H1 (cell line): ENCODE measurements around the gene TRIM71. TPM values are rescaled to one million over a fixed set of nuclear protein-coding genes. Genes with fewer than 3 reads are reported as not detected.

Source experiments
- BACH1 ChIP-seq: IDR thresholded peaks from 2 replicates; pipeline ENCODE4 v1.6.1; 2012; ENCODE audit warnings: low read length, improper control_type of control experiment
- BRCA1 ChIP-seq: IDR thresholded peaks from 2 replicates; pipeline ENCODE4 v1.6.1; 2012; ENCODE audit warnings: low read depth, low read length, improper control_type of control experiment
- CBX8 ChIP-seq: fragments of 300-800, 300-1000 bp; sonication (generic); IDR thresholded peaks from 2 replicates; pipeline ENCODE4 v1.7.1; 2016; ENCODE audit warnings: low read depth, low read length, borderline replicate concordance
- CTBP2 ChIP-seq: IDR thresholded peaks from 2 replicates; pipeline ENCODE4 v1.7.0; 2011; ENCODE audit warnings: borderline replicate concordance, mild to moderate bottlenecking, moderate library complexity, mixed read lengths, low read length; ENCODE audit not compliant: insufficient read depth, insufficient read length
- JUN ChIP-seq: IDR thresholded peaks from 2 replicates; pipeline ENCODE4 v1.6.1; 2011; ENCODE audit warnings: low read depth, mild to moderate bottlenecking, improper control_type of control experiment, low read length
- JUND ChIP-seq: IDR thresholded peaks from 2 replicates; pipeline ENCODE4 v1.6.1; 2011; ENCODE audit warnings: mild to moderate bottlenecking, improper control_type of control experiment, low read length
- KDM4A ChIP-seq: IDR thresholded peaks from one replicate; pipeline ENCODE4 v1.7.1; 2012; ENCODE audit warnings: low read depth, mild to moderate bottlenecking, moderate library complexity, low read length, inconsistent platforms; ENCODE audit not compliant: severe bottlenecking
- NANOG ChIP-seq: IDR thresholded peaks from 2 replicates; pipeline ENCODE4 v1.6.1; 2011; ENCODE audit warnings: low read length, low read depth, mild to moderate bottlenecking, inconsistent platforms; ENCODE audit not compliant: insufficient read depth, poor library complexity, severe bottlenecking
- NRF1 ChIP-seq: IDR thresholded peaks from 2 replicates; pipeline ENCODE4 v1.6.1; 2011; ENCODE audit warnings: mild to moderate bottlenecking, low read depth, low read length, improper control_type of control experiment
- PHF8 ChIP-seq: fragments of 200-600 bp; sonication (generic); conservative IDR thresholded peaks from 2 replicates; pipeline ENCODE4 v1.7.1; 2012; ENCODE audit warnings: low read depth, mild to moderate bottlenecking, inconsistent platforms, low read length, moderate library complexity
- POU5F1 ChIP-seq: IDR thresholded peaks from 2 replicates; pipeline ENCODE4 v1.6.1; 2011; ENCODE audit warnings: low read depth, mild to moderate bottlenecking, low read length, moderate library complexity
- RAD21 ChIP-seq, 2 experiments: IDR thresholded peaks in 1 of 2; conservative IDR thresholded peaks in 1 of 2; 2 replicates each; pipeline ENCODE4 v1.6.1; 2011; ENCODE audit warnings: low read depth in 2 of 2, low read length in 2 of 2, improper control_type of control experiment in 1 of 2, inconsistent platforms in 1 of 2, mild to moderate bottlenecking in 1 of 2, moderate library complexity in 1 of 2
- SIN3A ChIP-seq, 2 experiments: IDR thresholded peaks in 1 of 2; conservative IDR thresholded peaks in 1 of 2; 2 replicates each; pipeline ENCODE4 v1.6.1; 2011 to 2012; ENCODE audit warnings: low read length in 2 of 2, improper control_type of control experiment in 1 of 2, low read depth in 1 of 2, mild to moderate bottlenecking in 1 of 2
- SIRT6 ChIP-seq: IDR thresholded peaks from one replicate; pipeline ENCODE4 v1.7.1; 2012; ENCODE audit warnings: low read length, inconsistent platforms
- TAF1 ChIP-seq: IDR thresholded peaks from 2 replicates; pipeline ENCODE4 v1.6.1; 2011; ENCODE audit warnings: mild to moderate bottlenecking, low read depth, low read length
- TAF7 ChIP-seq: optimal IDR thresholded peaks from 2 replicates; pipeline ENCODE3; 2011; ENCODE audit warnings: low read depth, mild to moderate bottlenecking, inconsistent platforms, low read length, moderate library complexity, borderline replicate concordance
- TCF12 ChIP-seq: IDR thresholded peaks from 2 replicates; pipeline ENCODE4 v1.6.1; 2011; ENCODE audit warnings: low read depth, mild to moderate bottlenecking, low read length
- polyA plus RNA-seq, 7 experiments: library from polyadenylated mRNA; depleted of rRNA in 3 of 7; stranded (reverse) in 5 of 7; unstranded in 2 of 7; fragments of >200 nt in 5 of 7; fragments of 200-250 nt in 2 of 7; gene quantifications; 1 replicate in 5 of 7; 2 replicates in 1 of 7; 4 replicates in 1 of 7; pipeline versions ENCODE4 v1.2.1 to v1.2.3, GENCODE V29; 2011 to 2013; ENCODE audit warnings: missing spikeins in 2 of 7, mixed read lengths in 2 of 7
- total RNA-seq: library from RNA; stranded (reverse); fragmentation: NEBNext Ultra II Directional; extraction: Animal tissue kit (Norgen Biotek cat#: 25700); gene quantifications from 2 replicates; pipeline ENCODE4 v1.2.1, GENCODE V29; 2021
- TF ChIP-seq, protein P1 (sequence below): IDR thresholded peaks from 2 replicates; pipeline ENCODE4 v1.6.1; 2012; ENCODE audit warnings: inconsistent platforms

The TRIM71 gene
- total and polyA plus RNA-seq, 2 of the 8 experiments (the other 6 are each of a cell fraction or from before 2014, with no cell fraction given), result 53.7 to 293 TPM

GRCh38 chr3:32817558-32818228 lies at the start of gene TRIM71 (continued):
- TF ChIP-seq JUN (no peak), NRF1 (no peak), BRCA1 (no peak), BACH1 (no peak), CBX8 (no peak), POU5F1 (no peak), PHF8 (no peak; the same call in 1 of the 2 replicates), CTBP2 (no peak), SIRT6 (no peak), NANOG (no peak), TAF1 (no peak; the same call in 1 of the 2 replicates), TCF12 (no peak), RAD21 (IDR thresholded peaks at IDR 0.05 in 1 of 2, conservative IDR thresholded peaks at IDR 0.05 in 1 of 2; ENCODE audit: low read depth in 2 of 2, low read length in 2 of 2) (no peak), TAF7 (peak; percentile 48), KDM4A (no peak), JUND (no peak), SIN3A (conservative IDR thresholded peaks at IDR 0.05 in 1 of 2, IDR thresholded peaks at IDR 0.05 in 1 of 2; ENCODE audit: low read depth in 1 of 2, low read length in 2 of 2) (peak; percentile 25 to 51; a peak in 1 of 4 replicates)
- TF ChIP-seq, protein P1, sequence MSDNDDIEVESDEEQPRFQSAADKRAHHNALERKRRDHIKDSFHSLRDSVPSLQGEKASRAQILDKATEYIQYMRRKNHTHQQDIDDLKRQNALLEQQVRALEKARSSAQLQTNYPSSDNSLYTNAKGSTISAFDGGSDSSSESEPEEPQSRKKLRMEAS, result no peak
